Measurements from ENCODE around the gene SEPTIN11.

Gene SEPTIN11

GRCh38 chr4:76980261-76980660, 30.7 kb downstream of the SEPTIN11 start:
- DNase-seq (ENCODE audit: low read depth in 2 of 2) = no peak

GRCh38 chr4:76981644-76982043, 32.1 kb downstream of the SEPTIN11 start:
- no peak for DNase-seq (ENCODE audit: low read depth in 2 of 2)

GRCh38 chr4:76982638-76983584, 33.4 kb downstream of the SEPTIN11 start:
- DNase-seq (ENCODE audit: low read depth in 2 of 2) = no peak

- DNase-seq (ENCODE audit: low read depth in 2 of 2) = no peak
Observed at GRCh38 chr4:76984127-76984526, 34.6 kb downstream of the SEPTIN11 start.

GRCh38 chr4:76984788-76985211, 35.2 kb downstream of the SEPTIN11 start:
- DNase-seq (ENCODE audit: low read depth in 2 of 2) = no peak

GRCh38 chr4:76987153-76987591, 37.6 kb downstream of the SEPTIN11 start:
- DNase-seq (ENCODE audit: low read depth in 2 of 2) = no peak

GRCh38 chr4:76987685-76988084, 38.1 kb downstream of the SEPTIN11 start:
- no peak for DNase-seq (ENCODE audit: low read depth in 2 of 2)

- peak; percentile 9 to 19 for DNase-seq (ENCODE audit: low read depth in 2 of 2)
Observed at GRCh38 chr4:76989391-76990061, 40.0 kb downstream of the SEPTIN11 start.

- no peak for DNase-seq (ENCODE audit: low read depth in 2 of 2)
Observed at GRCh38 chr4:76990288-76991080, 40.9 kb downstream of the SEPTIN11 start.

GRCh38 chr4:76991161-76991660, 41.7 kb downstream of the SEPTIN11 start:
- no peak for DNase-seq (ENCODE audit: low read depth in 2 of 2)

GRCh38 chr4:76993787-76994641, 44.5 kb downstream of the SEPTIN11 start:
- peak in 1 of 2 donors; percentile 16 for DNase-seq (ENCODE audit: low read depth in 2 of 2)

GRCh38 chr4:76995776-76996175, 46.2 kb downstream of the SEPTIN11 start:
- no peak for DNase-seq (ENCODE audit: low read depth in 2 of 2)

- no peak for DNase-seq (ENCODE audit: low read depth in 2 of 2)
Observed at GRCh38 chr4:76996445-76996844, 46.9 kb downstream of the SEPTIN11 start.

- DNase-seq (ENCODE audit: low read depth in 2 of 2) = no peak
Observed at GRCh38 chr4:76997077-76997476, 47.5 kb downstream of the SEPTIN11 start.

GRCh38 chr4:76997532-76997931, 48.0 kb downstream of the SEPTIN11 start:
- DNase-seq (ENCODE audit: low read depth in 2 of 2) = no peak

GRCh38 chr4:76998251-76998901, 48.8 kb downstream of the SEPTIN11 start:
- DNase-seq (ENCODE audit: low read depth in 2 of 2) = no peak

Measured in stimulated activated CD4-positive, alpha-beta T cell treated with anti-CD3 and anti-CD28 coated beads, Interleukin-4, amount 100 ng/mL, for 48 hours (primary cell).